Neural crest cell (in vitro differentiated cells): ENCODE results near the gene PLPPR1. TPM values are rescaled to one million over a fixed set of nuclear protein-coding genes. Genes with fewer than 3 reads are reported as not detected.

Experiments used
- DNase-seq: peaks from one replicate; pipeline ENCODE4 v3.0.0; 2021; ENCODE audit warnings: low read depth, mixed read lengths, low spot score
- H3K27ac Mint-ChIP-seq: one replicate; pipeline ENCODE4 v1.8.0; 2021; ENCODE audit warnings: mild to moderate bottlenecking, mixed read lengths; ENCODE audit not compliant: unreplicated experiment
- H3K27me3 Mint-ChIP-seq: 2 replicates; pipeline ENCODE4 v1.8.0; 2021; ENCODE audit warnings: low read depth, mild to moderate bottlenecking, mixed read lengths
- H3K36me3 Mint-ChIP-seq: 2 replicates; pipeline ENCODE4 v1.8.0; 2021; ENCODE audit warnings: low read depth, mild to moderate bottlenecking, mixed read lengths
- H3K4me1 Mint-ChIP-seq: 2 replicates; pipeline ENCODE4 v1.8.0; 2021; ENCODE audit warnings: mixed read lengths
- H3K4me3 Mint-ChIP-seq: one replicate; pipeline ENCODE4 v1.8.0; 2021; ENCODE audit warnings: mild to moderate bottlenecking, mixed read lengths
- H3K9me3 Mint-ChIP-seq: 2 replicates; pipeline ENCODE4 v1.8.0; 2021; ENCODE audit warnings: mixed read lengths
- total RNA-seq: library from RNA; stranded (reverse); gene quantifications from 2 replicates; pipeline ENCODE4 v1.2.1, GENCODE V29; 2021
- TF ChIP-seq, protein P1 (sequence below): fragments of 200-600 bp; sonication (generic); conservative IDR thresholded peaks from 2 replicates; pipeline ENCODE4 v1.5.0; 2021; ENCODE audit warnings: antibody characterized with exemption, mild to moderate bottlenecking

PLPPR1 gene
- total RNA-seq, 1 donor from 2014 or later = 4.7 TPM

DNA sequence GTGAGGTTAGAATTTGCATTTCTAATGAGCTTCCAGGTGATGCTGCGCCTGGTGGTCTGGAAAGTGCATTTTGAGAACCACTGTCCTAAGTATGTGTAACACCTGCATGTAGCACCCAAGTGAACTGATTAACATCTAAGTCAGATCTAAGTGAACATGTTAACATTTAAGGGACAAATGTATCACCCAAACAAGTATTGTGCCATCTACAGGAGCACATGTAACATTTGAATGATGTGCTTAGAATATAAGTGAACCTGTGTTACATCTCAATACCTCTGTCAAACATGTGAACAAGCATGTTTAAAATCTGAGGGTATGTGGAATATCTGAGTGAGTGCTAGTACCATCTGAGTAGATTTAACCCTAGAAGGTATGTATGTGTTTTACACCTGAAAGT is 68.7 kb downstream of the PLPPR1 start:
- H3K4me1 Mint-ChIP-seq = peaks cover 22% of the 10 kb centered on the region
- H3K9me3 Mint-ChIP-seq = peaks cover 2% of the 10 kb centered on the region
- no peak for DNase-seq
- peaks cover 2% of the 10 kb centered on the region for H3K27me3 Mint-ChIP-seq
- no peak overlapping the region for H3K4me3 Mint-ChIP-seq
- TF ChIP-seq, protein P1, sequence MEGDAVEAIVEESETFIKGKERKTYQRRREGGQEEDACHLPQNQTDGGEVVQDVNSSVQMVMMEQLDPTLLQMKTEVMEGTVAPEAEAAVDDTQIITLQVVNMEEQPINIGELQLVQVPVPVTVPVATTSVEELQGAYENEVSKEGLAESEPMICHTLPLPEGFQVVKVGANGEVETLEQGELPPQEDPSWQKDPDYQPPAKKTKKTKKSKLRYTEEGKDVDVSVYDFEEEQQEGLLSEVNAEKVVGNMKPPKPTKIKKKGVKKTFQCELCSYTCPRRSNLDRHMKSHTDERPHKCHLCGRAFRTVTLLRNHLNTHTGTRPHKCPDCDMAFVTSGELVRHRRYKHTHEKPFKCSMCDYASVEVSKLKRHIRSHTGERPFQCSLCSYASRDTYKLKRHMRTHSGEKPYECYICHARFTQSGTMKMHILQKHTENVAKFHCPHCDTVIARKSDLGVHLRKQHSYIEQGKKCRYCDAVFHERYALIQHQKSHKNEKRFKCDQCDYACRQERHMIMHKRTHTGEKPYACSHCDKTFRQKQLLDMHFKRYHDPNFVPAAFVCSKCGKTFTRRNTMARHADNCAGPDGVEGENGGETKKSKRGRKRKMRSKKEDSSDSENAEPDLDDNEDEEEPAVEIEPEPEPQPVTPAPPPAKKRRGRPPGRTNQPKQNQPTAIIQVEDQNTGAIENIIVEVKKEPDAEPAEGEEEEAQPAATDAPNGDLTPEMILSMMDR = no peak
- no peak overlapping the region for H3K27ac Mint-ChIP-seq
- no peaks in the 10 kb centered on the region for H3K36me3 Mint-ChIP-seq

DNA sequence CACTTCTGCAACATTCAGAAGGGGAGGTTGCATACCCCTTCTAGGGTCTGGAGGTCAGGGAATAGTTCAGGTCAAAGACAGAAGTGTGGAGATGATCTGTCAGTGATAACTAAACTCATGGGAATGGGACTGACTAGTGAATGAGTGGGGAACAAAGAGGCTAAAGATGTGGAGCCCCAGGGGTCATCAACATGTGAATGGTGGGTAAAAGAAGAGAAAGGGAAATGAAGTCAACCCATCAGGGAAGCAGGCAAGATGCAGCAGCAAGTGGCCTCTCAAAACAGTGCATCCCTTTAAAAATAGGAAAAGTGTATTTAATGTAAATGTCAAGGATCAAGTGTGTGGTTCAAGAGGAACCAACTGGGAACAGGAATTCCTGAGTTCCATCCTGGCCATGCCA is 69.9 kb downstream of the PLPPR1 start:
- H3K4me1 Mint-ChIP-seq = peaks cover 22% of the 10 kb centered on the region
- peaks cover 2% of the 10 kb centered on the region for H3K9me3 Mint-ChIP-seq

DNA sequence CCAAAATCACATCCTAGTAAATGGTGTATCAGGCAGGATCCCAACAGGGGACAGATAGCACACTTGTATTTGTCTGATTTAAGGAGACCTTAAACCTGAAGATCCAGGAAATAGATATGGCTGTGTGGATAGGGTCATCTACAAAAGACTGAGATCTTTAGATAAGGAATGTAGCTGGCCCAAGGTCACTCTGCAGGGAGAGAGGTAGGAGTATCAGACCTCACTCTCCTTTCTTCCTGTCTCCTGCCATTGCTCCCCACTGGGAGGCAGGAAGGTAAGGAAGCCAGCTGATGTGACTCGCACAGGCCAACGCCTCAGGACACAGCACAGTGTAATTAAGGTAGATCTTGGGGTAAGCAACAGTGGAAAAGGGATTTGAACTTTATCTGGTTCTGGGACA is 85.8 kb downstream of the PLPPR1 start:
- TF ChIP-seq, protein P1 = no peak
- Mint-ChIP-seq H3K27me3 (peaks cover 7% of the 10 kb centered on the region), H3K27ac (no peak overlapping the region), H3K4me3 (no peak overlapping the region), H3K36me3 (peaks cover 1% of the 10 kb centered on the region), H3K9me3 (peaks cover under 1% of the 10 kb centered on the region), H3K4me1 (no peaks in the 10 kb centered on the region)
- no peak for DNase-seq

More for the DNA sequence above, 69.9 kb downstream of the PLPPR1 start:
- H3K36me3 Mint-ChIP-seq = no peaks in the 10 kb centered on the region
- H3K27ac Mint-ChIP-seq = no peak overlapping the region
- no peak overlapping the region for H3K4me3 Mint-ChIP-seq
- DNase-seq = no peak
- TF ChIP-seq, protein P1 = no peak
- peaks cover 2% of the 10 kb centered on the region for H3K27me3 Mint-ChIP-seq

DNA sequence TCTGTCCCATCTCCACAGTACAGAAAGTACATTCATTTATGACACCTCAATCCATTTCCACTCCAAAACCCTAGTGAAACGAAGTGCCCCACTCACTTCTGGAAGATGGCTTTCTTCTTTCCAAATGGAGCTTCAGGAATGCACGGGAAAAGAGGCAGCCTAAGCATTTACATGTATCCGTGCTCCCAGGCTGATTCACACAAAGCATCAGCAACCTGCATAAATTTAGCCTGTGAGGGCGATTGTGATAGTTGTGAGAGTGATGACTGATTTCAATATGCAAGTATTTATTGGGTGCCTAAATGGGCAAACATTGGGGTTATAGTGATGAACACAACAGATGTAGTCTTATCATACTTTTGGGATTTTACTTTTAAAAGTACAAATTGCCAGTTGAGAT is 86.6 kb downstream of the PLPPR1 start:
- Mint-ChIP-seq H3K27me3 (peaks cover 7% of the 10 kb centered on the region), H3K4me3 (no peak overlapping the region), H3K9me3 (no peaks in the 10 kb centered on the region), H3K36me3 (no peaks in the 10 kb centered on the region), H3K4me1 (no peaks in the 10 kb centered on the region), H3K27ac (no peak overlapping the region)
- TF ChIP-seq, protein P1 = no peak
- no peak for DNase-seq

DNA sequence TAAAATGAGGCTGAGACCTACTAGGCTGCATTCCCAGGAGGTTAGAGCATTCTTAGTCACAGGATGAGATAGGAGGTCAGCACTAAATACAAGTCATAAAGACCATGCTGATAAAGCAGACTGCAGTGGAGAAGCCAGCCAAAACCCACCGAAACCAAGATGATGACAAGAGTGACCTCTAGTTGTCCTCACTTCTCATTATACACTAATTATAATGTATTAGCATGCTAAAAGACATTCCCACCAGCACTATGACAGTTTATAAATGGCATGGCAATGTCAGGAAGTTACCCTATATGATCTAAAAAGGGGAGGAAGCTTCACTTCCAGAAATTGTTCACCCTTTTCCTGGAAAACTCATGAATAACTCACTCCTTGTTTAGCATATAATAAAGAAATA is 88.6 kb downstream of the PLPPR1 start:
- Mint-ChIP-seq H3K27me3 (peaks cover 7% of the 10 kb centered on the region), H3K4me1 (no peaks in the 10 kb centered on the region), H3K27ac (no peak overlapping the region), H3K36me3 (peaks cover 2% of the 10 kb centered on the region), H3K9me3 (no peaks in the 10 kb centered on the region), H3K4me3 (no peak overlapping the region)
- TF ChIP-seq, protein P1 = no peak
- DNase-seq = no peak
